Chondrocyte (in vitro differentiated cells): ENCODE data around the gene TMEM37. TPM values are rescaled to one million over a fixed set of nuclear protein-coding genes. Genes with fewer than 3 reads are reported as not detected.

Experiments used
- DNase-seq: peaks from one replicate; pipeline ENCODE4 v3.0.0; 2021; ENCODE audit warnings: mixed read lengths, low spot score
- H3K27ac Mint-ChIP-seq: one replicate; pipeline ENCODE4 v1.8.0; 2021; ENCODE audit warnings: mild to moderate bottlenecking, moderate library complexity, mixed read lengths; ENCODE audit not compliant: unreplicated experiment
- H3K27me3 Mint-ChIP-seq: 2 replicates; pipeline ENCODE4 v1.8.0; 2021; ENCODE audit warnings: low read depth, mixed read lengths
- H3K36me3 Mint-ChIP-seq: 2 replicates; pipeline ENCODE4 v1.8.0; 2021; ENCODE audit warnings: low read depth, mixed read lengths
- H3K4me1 Mint-ChIP-seq: 2 replicates; pipeline ENCODE4 v1.8.0; 2021; ENCODE audit warnings: low read depth, mild to moderate bottlenecking, mixed read lengths
- H3K4me3 Mint-ChIP-seq: one replicate; pipeline ENCODE4 v1.8.0; 2021; ENCODE audit warnings: mild to moderate bottlenecking, moderate library complexity, mixed read lengths; ENCODE audit not compliant: unreplicated experiment
- H3K9me3 Mint-ChIP-seq: 2 replicates; pipeline ENCODE4 v1.8.0; 2021; ENCODE audit warnings: low read depth, mixed read lengths
- total RNA-seq: library from RNA; stranded (reverse); gene quantifications from 3 replicates; pipeline ENCODE4 v1.2.1, GENCODE V29; 2021
- TF ChIP-seq, protein P1 (sequence below): fragments of 200-600 bp; sonication (generic); IDR thresholded peaks from 2 replicates; pipeline ENCODE4 v1.5.0; 2021; ENCODE audit warnings: antibody characterized with exemption, mild to moderate bottlenecking, moderate library complexity

The TMEM37 gene
- total RNA-seq, 1 donor from 2014 or later, result 0.77 TPM

DNA sequence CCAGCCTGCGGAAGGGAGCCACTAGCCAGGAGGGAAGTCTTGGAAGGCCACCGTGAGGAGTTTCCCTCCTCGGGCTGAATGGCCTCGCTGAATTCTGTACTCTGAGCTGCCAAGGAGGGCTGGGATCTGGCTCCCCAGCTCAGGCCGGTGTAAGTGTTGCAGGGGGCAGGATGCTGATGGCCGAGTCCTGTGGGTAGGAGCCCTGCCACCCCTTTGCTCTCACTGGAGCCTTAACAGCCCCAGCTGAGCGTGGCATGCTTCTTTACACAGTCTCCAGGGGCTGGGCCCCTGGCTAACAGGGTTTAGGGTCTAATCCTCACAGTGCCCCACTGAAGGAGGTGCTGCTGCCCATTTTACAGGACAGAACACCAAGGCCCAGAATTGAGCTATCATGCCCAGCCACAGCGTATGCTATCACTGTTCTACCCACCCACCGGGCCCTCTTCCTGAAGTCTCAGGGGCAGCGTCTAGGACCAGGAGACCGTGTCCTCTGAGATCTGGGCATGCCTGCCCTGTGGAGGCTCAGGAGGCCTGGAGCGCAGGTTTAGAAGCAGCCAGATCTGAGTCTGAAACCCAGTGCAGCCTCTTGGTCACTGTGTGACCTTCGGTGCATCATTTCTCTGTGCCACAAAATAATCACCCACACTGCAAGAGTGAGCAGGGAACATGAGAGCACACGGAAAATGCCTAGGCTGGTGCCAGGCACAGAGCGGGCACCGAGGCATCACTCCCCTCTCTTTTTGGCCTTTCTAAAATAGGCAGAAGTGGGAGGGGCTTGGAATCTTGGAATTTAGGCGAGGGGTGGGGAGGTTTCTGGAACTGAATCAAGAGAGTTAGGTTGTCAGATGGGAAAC lies 42.9 kb downstream of the TMEM37 start:
- peaks cover 19% of the 10 kb centered on the region for H3K27me3 Mint-ChIP-seq
- H3K27ac Mint-ChIP-seq, result no peak overlapping the region
- DNase-seq, result no peak
- H3K36me3 Mint-ChIP-seq, result no peaks in the 10 kb centered on the region
- H3K4me3 Mint-ChIP-seq, result no peak overlapping the region
- TF ChIP-seq, protein P1, sequence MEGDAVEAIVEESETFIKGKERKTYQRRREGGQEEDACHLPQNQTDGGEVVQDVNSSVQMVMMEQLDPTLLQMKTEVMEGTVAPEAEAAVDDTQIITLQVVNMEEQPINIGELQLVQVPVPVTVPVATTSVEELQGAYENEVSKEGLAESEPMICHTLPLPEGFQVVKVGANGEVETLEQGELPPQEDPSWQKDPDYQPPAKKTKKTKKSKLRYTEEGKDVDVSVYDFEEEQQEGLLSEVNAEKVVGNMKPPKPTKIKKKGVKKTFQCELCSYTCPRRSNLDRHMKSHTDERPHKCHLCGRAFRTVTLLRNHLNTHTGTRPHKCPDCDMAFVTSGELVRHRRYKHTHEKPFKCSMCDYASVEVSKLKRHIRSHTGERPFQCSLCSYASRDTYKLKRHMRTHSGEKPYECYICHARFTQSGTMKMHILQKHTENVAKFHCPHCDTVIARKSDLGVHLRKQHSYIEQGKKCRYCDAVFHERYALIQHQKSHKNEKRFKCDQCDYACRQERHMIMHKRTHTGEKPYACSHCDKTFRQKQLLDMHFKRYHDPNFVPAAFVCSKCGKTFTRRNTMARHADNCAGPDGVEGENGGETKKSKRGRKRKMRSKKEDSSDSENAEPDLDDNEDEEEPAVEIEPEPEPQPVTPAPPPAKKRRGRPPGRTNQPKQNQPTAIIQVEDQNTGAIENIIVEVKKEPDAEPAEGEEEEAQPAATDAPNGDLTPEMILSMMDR, result no peak
- peaks cover 8% of the 10 kb centered on the region for H3K4me1 Mint-ChIP-seq
- H3K9me3 Mint-ChIP-seq, result no peaks in the 10 kb centered on the region

DNA sequence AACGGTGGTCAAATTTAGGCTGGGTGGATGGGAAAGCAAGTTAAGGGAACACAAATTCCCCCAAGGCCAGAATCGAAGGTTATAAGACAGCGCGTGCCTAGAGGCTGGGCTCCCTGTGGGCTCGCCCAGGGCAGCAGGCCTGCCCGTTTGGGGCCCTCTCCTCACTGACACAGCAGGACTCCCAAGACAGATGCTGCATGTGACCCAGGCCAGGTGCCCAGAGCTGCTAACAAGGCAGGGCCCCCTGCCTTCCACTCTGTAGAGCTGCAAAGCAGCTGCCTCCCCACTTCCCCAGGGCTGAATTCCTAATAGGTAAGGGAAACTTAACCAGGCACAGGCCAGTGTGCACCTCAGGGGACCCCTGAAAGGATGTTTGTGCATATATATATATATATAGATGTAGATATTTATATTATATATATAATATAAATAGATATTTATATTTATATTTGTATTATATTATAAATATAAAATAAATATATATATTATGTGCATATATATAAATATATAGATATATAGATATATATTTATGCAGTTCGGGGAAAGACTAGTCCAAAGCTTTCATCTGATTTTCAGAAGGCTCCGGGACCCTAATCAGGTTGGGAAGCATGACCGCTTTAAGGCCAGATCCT lies 43.7 kb downstream of the TMEM37 start:
- no peak overlapping the region for H3K27ac Mint-ChIP-seq
- no peaks in the 10 kb centered on the region for H3K36me3 Mint-ChIP-seq
- H3K9me3 Mint-ChIP-seq, result no peaks in the 10 kb centered on the region
- H3K4me1 Mint-ChIP-seq, result peaks cover 8% of the 10 kb centered on the region
- DNase-seq, result no peak
- peaks cover 19% of the 10 kb centered on the region for H3K27me3 Mint-ChIP-seq
- TF ChIP-seq, protein P1, result no peak
- H3K4me3 Mint-ChIP-seq, result no peak overlapping the region

DNA sequence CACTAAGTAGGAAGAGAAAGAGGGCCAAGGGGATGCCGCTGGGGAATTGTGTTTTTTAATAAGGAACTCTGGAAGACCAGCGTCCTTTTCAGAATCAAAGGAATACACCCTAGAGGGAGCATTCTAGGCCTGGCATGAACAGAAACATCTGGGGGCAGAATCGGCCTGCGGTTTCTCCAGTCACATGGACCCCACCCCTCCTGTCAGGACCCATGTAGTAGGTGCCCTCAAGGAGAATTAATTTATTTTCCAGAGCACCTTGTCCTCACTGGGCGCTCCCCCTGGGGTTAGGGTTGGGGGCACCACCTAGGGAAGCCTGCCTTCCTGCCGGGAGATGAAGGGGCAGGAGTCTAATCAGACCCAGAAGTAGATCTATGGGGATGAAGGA lies 44.2 kb downstream of the TMEM37 start:
- Mint-ChIP-seq H3K36me3 (no peaks in the 10 kb centered on the region), H3K4me3 (no peak overlapping the region), H3K27ac (no peak overlapping the region), H3K27me3 (peaks cover 15% of the 10 kb centered on the region), H3K4me1 (peaks cover 8% of the 10 kb centered on the region), H3K9me3 (no peaks in the 10 kb centered on the region)
- TF ChIP-seq, protein P1, result no peak
- DNase-seq, result no peak

DNA sequence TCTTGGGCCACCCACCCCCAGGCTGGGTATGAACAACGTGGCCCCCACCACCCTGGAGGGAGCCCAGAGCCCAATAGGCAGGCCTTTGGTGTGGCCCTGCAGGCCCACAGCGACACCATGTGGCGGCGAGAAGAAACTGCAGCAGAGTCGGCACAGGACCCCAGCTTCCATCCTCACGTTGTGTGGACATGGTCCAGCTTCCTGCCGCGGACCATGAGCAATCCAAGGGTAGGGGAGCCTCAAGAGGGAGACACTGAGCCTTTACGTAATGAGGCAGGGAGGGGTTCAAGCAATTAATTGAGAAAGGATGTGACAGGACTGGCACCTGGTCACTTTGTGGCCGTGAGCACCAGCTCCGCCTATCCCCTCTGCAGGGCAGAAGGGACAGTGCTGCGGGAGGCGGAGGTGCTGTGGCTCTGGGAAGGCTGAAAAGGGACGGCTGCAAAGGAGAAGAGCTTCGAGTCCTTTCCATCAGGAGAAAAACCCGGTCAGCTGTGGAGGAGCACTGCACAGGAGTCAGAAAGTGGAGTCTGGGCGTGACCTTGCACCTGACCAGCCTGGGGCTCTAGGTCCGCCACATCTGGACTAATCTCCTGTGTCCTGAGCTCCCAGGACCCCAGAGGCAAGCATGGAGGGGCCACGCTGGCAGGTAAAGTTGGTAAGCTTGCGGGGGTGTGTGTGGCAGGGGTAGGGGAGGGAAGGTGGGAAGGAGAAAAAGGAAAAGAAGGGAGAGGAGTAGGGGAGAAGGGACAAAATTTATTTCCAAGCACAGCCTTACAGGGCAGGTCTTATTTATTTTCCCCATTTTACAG lies 44.9 kb downstream of the TMEM37 start:
- no peaks in the 10 kb centered on the region for H3K36me3 Mint-ChIP-seq
- no peak overlapping the region for H3K4me3 Mint-ChIP-seq
- no peak for DNase-seq
- peaks cover 14% of the 10 kb centered on the region for H3K27me3 Mint-ChIP-seq
- TF ChIP-seq, protein P1, result peak; percentile 99
- no peak overlapping the region for H3K27ac Mint-ChIP-seq
- H3K4me1 Mint-ChIP-seq, result peaks cover 8% of the 10 kb centered on the region
- H3K9me3 Mint-ChIP-seq, result no peaks in the 10 kb centered on the region

DNA sequence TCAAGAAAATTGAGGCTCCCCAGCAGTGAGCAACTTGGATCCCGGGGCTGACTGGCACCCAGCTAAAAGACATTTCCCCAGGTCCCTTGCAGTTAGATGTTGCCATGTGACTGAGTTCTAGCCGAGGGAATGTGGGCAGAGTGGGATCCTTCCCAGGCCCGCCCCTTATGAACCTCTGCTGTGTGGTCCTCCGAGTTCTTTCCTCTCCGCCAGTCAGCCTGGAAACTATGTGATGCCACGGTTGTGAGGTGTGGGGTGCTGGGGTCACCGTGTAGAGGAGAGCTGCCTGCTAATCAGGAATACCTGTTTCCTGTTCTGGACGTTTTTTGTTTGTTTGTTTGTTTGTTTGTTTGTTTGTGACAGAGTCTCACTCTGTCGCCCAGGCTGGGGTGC lies 45.5 kb downstream of the TMEM37 start:
- no peaks in the 10 kb centered on the region for H3K36me3 Mint-ChIP-seq

More for the DNA sequence above, 45.5 kb downstream of the TMEM37 start:
- TF ChIP-seq, protein P1, result no peak
- H3K27ac Mint-ChIP-seq, result no peak overlapping the region
- peaks cover 8% of the 10 kb centered on the region for H3K4me1 Mint-ChIP-seq
- no peaks in the 10 kb centered on the region for H3K9me3 Mint-ChIP-seq
- DNase-seq, result no peak
- no peak overlapping the region for H3K4me3 Mint-ChIP-seq
- H3K27me3 Mint-ChIP-seq, result peaks cover 11% of the 10 kb centered on the region
